HUES48 (cell line): Measurements from ENCODE around the gene ACSL1.

ENCODE experiments used
- H3K27ac ChIP-seq: one replicate; pipeline ENCODE4 v1.7.0; 2013; ENCODE audit warnings: low read depth, low read length, inconsistent platforms
- H3K27me3 ChIP-seq: 2 replicates; pipeline ENCODE4 v1.6.1; 2013; ENCODE audit warnings: mild to moderate bottlenecking, low read length; ENCODE audit not compliant: control insufficient read depth, insufficient read depth
- H3K36me3 ChIP-seq: 2 replicates; pipeline ENCODE4 v1.6.1; 2013; ENCODE audit warnings: low read length; ENCODE audit not compliant: control insufficient read depth, insufficient read depth
- H3K4me1 ChIP-seq: 2 replicates; pipeline ENCODE4 v1.6.1; 2013; ENCODE audit warnings: mild to moderate bottlenecking, low read length; ENCODE audit not compliant: control insufficient read depth, insufficient read depth
- H3K4me3 ChIP-seq: 2 replicates; pipeline ENCODE4 v1.5.1; 2013; ENCODE audit warnings: mild to moderate bottlenecking, low read depth, low read length
- H3K9ac ChIP-seq: 2 replicates; pipeline ENCODE4 v1.6.1; 2013; ENCODE audit warnings: mild to moderate bottlenecking, low read depth, low read length, moderate library complexity
- H3K9me3 ChIP-seq: 2 replicates; pipeline ENCODE4 v1.6.1; 2013; ENCODE audit warnings: low read length; ENCODE audit not compliant: control insufficient read depth, insufficient read depth

Gene ACSL1

GRCh38 chr4:184822356-184822755 is 3.4 kb downstream of the ACSL1 start:
- Histone ChIP-seq H3K9ac (no peak overlapping the region), H3K4me1 (0 out of 2 replicates have a peak, but pooled peaks cover 4% of the 10 kb centered on the region), H3K36me3 (no peaks in the 10 kb centered on the region), H3K27me3 (peaks cover 46% of the 10 kb centered on the region), H3K27ac (no peak overlapping the region), H3K9me3 (no peaks in the 10 kb centered on the region), H3K4me3 (no peak overlapping the region)

- Histone ChIP-seq H3K27me3 (peaks cover 35% of the 10 kb centered on the region), H3K9me3 (no peaks in the 10 kb centered on the region), H3K4me1 (0 out of 2 replicates have a peak, but pooled peaks cover 4% of the 10 kb centered on the region), H3K27ac (no peak overlapping the region), H3K4me3 (no peak overlapping the region), H3K36me3 (no peaks in the 10 kb centered on the region), H3K9ac (no peak overlapping the region)
Observed at GRCh38 chr4:184821242-184821641, 4.5 kb downstream of the ACSL1 start.

- Histone ChIP-seq H3K4me1 (peaks cover 6% of the 10 kb centered on the region; the same call in 1 of the 2 replicates), H3K27me3 (peaks cover 23% of the 10 kb centered on the region), H3K9me3 (no peaks in the 10 kb centered on the region), H3K9ac (no peak overlapping the region), H3K4me3 (no peak overlapping the region), H3K36me3 (no peaks in the 10 kb centered on the region), H3K27ac (no peak overlapping the region)
Observed at GRCh38 chr4:184819786-184820185, 6.0 kb downstream of the ACSL1 start.

- Histone ChIP-seq H3K9me3 (no peaks in the 10 kb centered on the region), H3K36me3 (no peaks in the 10 kb centered on the region), H3K27me3 (peaks cover 7% of the 10 kb centered on the region), H3K4me3 (no peak overlapping the region), H3K4me1 (peaks cover 6% of the 10 kb centered on the region; the same call in 1 of the 2 replicates), H3K9ac (no peak overlapping the region), H3K27ac (no peak overlapping the region)
Observed at GRCh38 chr4:184818216-184818564, 7.6 kb downstream of the ACSL1 start.

- Histone ChIP-seq H3K4me3 (no peak overlapping the region), H3K9me3 (no peaks in the 10 kb centered on the region), H3K36me3 (no peaks in the 10 kb centered on the region), H3K4me1 (peaks cover 6% of the 10 kb centered on the region; the same call in 1 of the 2 replicates), H3K27me3 (0 out of 2 replicates have a peak, but pooled peaks cover 1% of the 10 kb centered on the region), H3K27ac (no peak overlapping the region), H3K9ac (no peak overlapping the region)
Observed at GRCh38 chr4:184817494-184818215, 8.1 kb downstream of the ACSL1 start.

GRCh38 chr4:184816962-184817361 is 8.8 kb downstream of the ACSL1 start:
- H3K9me3 ChIP-seq = no peaks in the 10 kb centered on the region
- no peak overlapping the region for H3K4me3 ChIP-seq
- no peaks in the 10 kb centered on the region for H3K27me3 ChIP-seq
- H3K27ac ChIP-seq = no peak overlapping the region
- no peaks in the 10 kb centered on the region for H3K36me3 ChIP-seq
- H3K4me1 ChIP-seq = peaks cover 6% of the 10 kb centered on the region; the same call in 1 of the 2 replicates
- no peak overlapping the region for H3K9ac ChIP-seq

GRCh38 chr4:184815046-184815877 is 10.5 kb downstream of the ACSL1 start:
- H3K9me3 ChIP-seq = no peaks in the 10 kb centered on the region
- H3K27me3 ChIP-seq = no peaks in the 10 kb centered on the region
- H3K27ac ChIP-seq = peak overlapping the region; percentile 26
- no peak overlapping the region for H3K9ac ChIP-seq
- H3K4me3 ChIP-seq = no peak overlapping the region
- peaks cover 6% of the 10 kb centered on the region; the same call in 1 of the 2 replicates for H3K4me1 ChIP-seq
- H3K36me3 ChIP-seq = no peaks in the 10 kb centered on the region

- H3K9ac ChIP-seq = no peak overlapping the region
- no peaks in the 10 kb centered on the region for H3K9me3 ChIP-seq
- H3K36me3 ChIP-seq = no peaks in the 10 kb centered on the region
- H3K27me3 ChIP-seq = no peaks in the 10 kb centered on the region
- no peak overlapping the region for H3K4me3 ChIP-seq
- peaks cover 6% of the 10 kb centered on the region; the same call in 1 of the 2 replicates for H3K4me1 ChIP-seq
- no peak overlapping the region for H3K27ac ChIP-seq
Observed at GRCh38 chr4:184814686-184815045, 11.1 kb downstream of the ACSL1 start.

GRCh38 chr4:184812651-184813181 is 13.1 kb downstream of the ACSL1 start:
- H3K4me3 ChIP-seq = no peak overlapping the region
- H3K27me3 ChIP-seq = no peaks in the 10 kb centered on the region
- no peaks in the 10 kb centered on the region for H3K9me3 ChIP-seq
- no peak overlapping the region for H3K27ac ChIP-seq
- H3K4me1 ChIP-seq = peaks cover 19% of the 10 kb centered on the region
- H3K36me3 ChIP-seq = no peaks in the 10 kb centered on the region
- no peak overlapping the region for H3K9ac ChIP-seq

GRCh38 chr4:184812199-184812542 is 13.6 kb downstream of the ACSL1 start:
- peaks cover 19% of the 10 kb centered on the region for H3K4me1 ChIP-seq
- no peak overlapping the region for H3K9ac ChIP-seq
- H3K27ac ChIP-seq = no peak overlapping the region
- H3K9me3 ChIP-seq = no peaks in the 10 kb centered on the region
- H3K36me3 ChIP-seq = no peaks in the 10 kb centered on the region
- H3K4me3 ChIP-seq = no peak overlapping the region
- H3K27me3 ChIP-seq = no peaks in the 10 kb centered on the region
